T47D (cell line): ENCODE measurements around the gene C16orf92.

Experiments
- DNase-seq, 2 experiments: peaks; one replicate each; pipeline versions ENCODE4 v3.0.0 to v3.0.0-alpha.2; 2011 to 2012; ENCODE audit warnings: low read depth in 1 of 2, low spot score in 1 of 2
- JUND ChIP-seq: IDR thresholded peaks from 2 replicates; pipeline ENCODE4 v1.6.1; 2012; ENCODE audit warnings: low read depth
- in situ Hi-C: cut with HindIII; loops from 2 replicates; pipeline ENCODE4 v1.10.0; 2016; ENCODE audit warnings: low sequenced_read_pairs, low pct_unique_long_range_greater_than_20kb

Gene C16orf92

GRCh38 chr16:30065943-30066760, 43.2 kb downstream of the C16orf92 start:
- DNase-seq, result no peak
- in situ Hi-C loops, result no loop called here
- TF ChIP-seq JUND, result no peak

DNA sequence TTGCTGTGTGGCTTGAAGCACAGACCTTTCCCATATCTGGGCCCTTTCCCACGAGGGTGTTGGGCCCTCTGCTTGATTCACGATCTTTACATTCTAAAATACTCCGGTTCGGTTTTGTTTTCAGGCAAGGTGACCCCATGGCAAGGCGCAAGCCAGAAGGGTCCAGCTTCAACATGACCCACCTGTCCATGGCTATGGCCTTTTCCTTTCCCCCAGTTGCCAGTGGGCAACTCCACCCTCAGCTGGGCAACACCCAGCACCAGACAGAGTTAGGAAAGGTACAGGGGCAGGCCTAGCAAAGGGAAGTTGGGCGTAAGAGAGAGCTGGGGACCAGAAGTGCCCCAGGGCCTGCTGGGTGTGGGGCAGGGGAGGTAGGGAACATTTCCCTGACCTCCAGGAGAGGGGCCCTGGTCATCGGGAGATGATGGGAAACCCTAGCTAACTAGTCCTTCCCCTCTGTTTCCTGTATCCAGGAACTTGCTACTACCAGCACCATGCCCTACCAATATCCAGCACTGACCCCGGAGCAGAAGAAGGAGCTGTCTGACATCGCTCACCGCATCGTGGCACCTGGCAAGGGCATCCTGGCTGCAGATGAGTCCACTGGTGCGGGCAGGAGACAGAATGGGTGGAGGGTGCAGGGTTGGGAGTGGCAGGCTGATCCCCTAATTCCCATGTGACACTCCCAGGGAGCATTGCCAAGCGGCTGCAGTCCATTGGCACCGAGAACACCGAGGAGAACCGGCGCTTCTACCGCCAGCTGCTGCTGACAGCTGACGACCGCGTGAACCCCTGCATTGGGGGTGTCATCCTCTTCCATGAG, 44.0 kb downstream of the C16orf92 start:
- in situ Hi-C loops, result no loop called here
- TF ChIP-seq JUND, result no peak

DNA sequence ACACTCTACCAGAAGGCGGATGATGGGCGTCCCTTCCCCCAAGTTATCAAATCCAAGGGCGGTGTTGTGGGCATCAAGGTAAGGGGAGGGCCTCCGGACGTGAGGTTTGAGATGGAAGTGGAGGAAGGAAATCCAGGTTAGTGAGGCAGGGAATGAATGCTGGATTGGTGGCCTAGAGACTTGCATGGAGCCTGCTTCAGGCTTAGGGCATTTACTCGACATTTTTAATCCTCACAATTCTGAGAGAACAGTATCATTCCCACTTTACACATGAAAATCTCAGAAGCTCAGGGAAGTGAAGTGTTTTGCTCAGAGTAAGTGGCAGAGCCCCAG, 44.6 kb downstream of the C16orf92 start:
- TF ChIP-seq JUND, result no peak
- no peak for DNase-seq
- in situ Hi-C loops, result no loop called here

More for the DNA sequence above, 44.0 kb downstream of the C16orf92 start:
- no peak for DNase-seq

GRCh38 chr16:30068333-30068732, 45.3 kb downstream of the C16orf92 start:
- in situ Hi-C loops, result no loop called here

GRCh38 chr16:30068750-30069610, 46.0 kb downstream of the C16orf92 start:
- in situ Hi-C loops, result no loop called here
- DNase-seq, result peak in 1 of 2 experiments; percentile 69
- TF ChIP-seq JUND, result no peak

More at GRCh38 chr16:30068333-30068732, 45.3 kb downstream of the C16orf92 start:
- TF ChIP-seq JUND, result no peak
- DNase-seq, result no peak

- in situ Hi-C loops, result no loop called here
- TF ChIP-seq JUND, result no peak
- DNase-seq, result no peak
These were observed 46.8 kb downstream of the C16orf92 start for GRCh38 chr16:30069611-30070462.

DNA sequence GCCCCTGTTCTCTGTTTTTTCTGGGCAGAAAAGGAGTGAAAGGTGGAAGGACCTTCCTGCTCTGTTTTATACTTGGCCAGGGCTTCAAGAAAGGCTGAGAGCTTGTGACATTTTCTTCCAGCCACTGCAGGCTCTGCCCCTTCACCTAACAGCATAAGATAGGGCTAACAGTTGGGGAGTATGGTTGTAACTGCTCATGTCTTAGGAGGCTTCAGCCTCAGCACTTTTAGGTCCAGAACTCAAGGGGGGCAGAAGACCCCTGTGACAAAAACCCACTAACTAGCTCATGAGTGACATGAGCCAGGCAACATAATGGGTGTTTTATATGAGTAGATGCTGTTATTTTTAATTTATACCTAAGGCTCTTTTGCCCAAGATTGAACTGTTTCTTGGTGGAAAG, 47.5 kb downstream of the C16orf92 start:
- TF ChIP-seq JUND, result no peak
- in situ Hi-C loops, result no loop called here
- DNase-seq, result no peak
